Activated T-cell treated with anti-CD3 and anti-CD28 coated beads for 4 hours (primary cell): ENCODE measurements around the gene PLVAP.

ENCODE experiments used
- DNase-seq: peaks from one replicate; pipeline ENCODE4 v3.0.0-alpha.2; 2020

The PLVAP gene

GRCh38 chr19:17376935-17377600 lies at the start of gene PLVAP:
Gene PLVAP, minus strand, starts transcription at chr19:17377342. Its CDS starts 54 bp downstream, at chr19:17377288.
- no peak for DNase-seq

- DNase-seq, result no peak
Measured at GRCh38 chr19:17424743-17425365, 47.7 kb upstream of the PLVAP start.

GRCh38 chr19:17423429-17424208 lies 46.5 kb upstream of the PLVAP start:
- no peak for DNase-seq

GRCh38 chr19:17421942-17422341 lies 44.8 kb upstream of the PLVAP start:
- DNase-seq, result no peak

GRCh38 chr19:17420475-17420924 lies 43.4 kb upstream of the PLVAP start:
- DNase-seq, result no peak

- peak; percentile 93 for DNase-seq
Measured at GRCh38 chr19:17419621-17420474, 42.7 kb upstream of the PLVAP start, which contains the start of gene MVB12A. Gene MVB12A, plus strand, starts transcription at chr19:17420047. Its CDS starts 89 bp downstream, at chr19:17420136.

GRCh38 chr19:17419154-17419620 lies 42.0 kb upstream of the PLVAP start:
- no peak for DNase-seq

- DNase-seq, result no peak
Measured at GRCh38 chr19:17418710-17419109, 41.6 kb upstream of the PLVAP start.

- no peak for DNase-seq
Measured at GRCh38 chr19:17415121-17415520, 38.0 kb upstream of the PLVAP start.

GRCh38 chr19:17414097-17414496 lies 37.0 kb upstream of the PLVAP start:
- DNase-seq, result no peak

GRCh38 chr19:17411801-17412200 lies 34.7 kb upstream of the PLVAP start:
- DNase-seq, result no peak

GRCh38 chr19:17409990-17410389 lies 32.8 kb upstream of the PLVAP start:
- no peak for DNase-seq

GRCh38 chr19:17406887-17407196 lies 29.7 kb upstream of the PLVAP start:
- DNase-seq, result no peak

GRCh38 chr19:17406046-17406886 lies 29.1 kb upstream of the PLVAP start:
- no peak for DNase-seq

- DNase-seq, result no peak
Measured at GRCh38 chr19:17405250-17406045, 28.3 kb upstream of the PLVAP start, which contains the start of gene BST2. Gene BST2, minus strand, starts transcription at chr19:17405630. Its CDS starts 55 bp downstream, at chr19:17405575.

GRCh38 chr19:17404621-17405249 lies 27.6 kb upstream of the PLVAP start:
- DNase-seq, result no peak

GRCh38 chr19:17404015-17404414 lies 26.9 kb upstream of the PLVAP start:
- no peak for DNase-seq

GRCh38 chr19:17402982-17403855 lies 26.1 kb upstream of the PLVAP start:
- no peak for DNase-seq

GRCh38 chr19:17401628-17402027 lies 24.5 kb upstream of the PLVAP start:
- DNase-seq, result no peak
